Kidney (tissue), 14 donors: ENCODE data around the gene HS1BP3. TPM values are rescaled to one million over a fixed set of nuclear protein-coding genes. Genes with fewer than 3 reads are reported as not detected.

Source experiments
- DNase-seq, 5 donors: peaks; one replicate each; pipeline ENCODE4 v3.0.0-alpha.2; 2013 to 2020
- FAIRE-seq: peaks from 2 replicates; lab custom pipeline; 2012; peaks lifted over from hg19 to GRCh38; lab: Jason Lieb, UNC
- H3K27ac ChIP-seq, 2 donors: one replicate each; pipeline ENCODE4 v1.7.0; 2013; ENCODE audit warnings: low read depth in 2 of 2, low read length in 2 of 2, inconsistent platforms in 1 of 2
- H3K27me3 ChIP-seq: one replicate; pipeline ENCODE4 v1.7.1; 2013; ENCODE audit warnings: low read length, inconsistent platforms; ENCODE audit not compliant: control insufficient read depth, insufficient read depth
- H3K36me3 ChIP-seq, 3 donors: one replicate each; pipeline versions ENCODE4 v1.7.0 to v1.7.1; 2013; ENCODE audit warnings: low read length in 3 of 3, control low read depth in 1 of 3, inconsistent platforms in 1 of 3; ENCODE audit not compliant: insufficient read depth in 3 of 3, control insufficient read depth in 2 of 3
- H3K4me1 ChIP-seq, 3 donors: one replicate each; pipeline versions ENCODE4 v1.7.0 to v1.7.1; 2013; ENCODE audit warnings: low read length in 3 of 3, inconsistent platforms in 1 of 3, low read depth in 1 of 3; ENCODE audit not compliant: control insufficient read depth in 2 of 3, insufficient read depth in 2 of 3
- H3K4me3 ChIP-seq, 3 donors: one replicate each; pipeline versions ENCODE4 v1.7.0 to v1.8.1; 2013; ENCODE audit warnings: low read length in 3 of 3, control low read depth in 1 of 3, inconsistent platforms in 1 of 3
- H3K9ac ChIP-seq, 3 donors: one replicate each; pipeline versions ENCODE4 v1.7.0 to v1.7.1; 2013; ENCODE audit warnings: low read length in 3 of 3, control low read depth in 1 of 3, inconsistent platforms in 1 of 3
- H3K9me3 ChIP-seq, 3 donors: one replicate each; pipeline versions ENCODE4 v1.7.0 to v1.7.1; 2013; ENCODE audit warnings: low read length in 3 of 3, control low read depth in 1 of 3, inconsistent platforms in 1 of 3; ENCODE audit not compliant: control insufficient read depth in 2 of 3, insufficient read depth in 1 of 3
- CTCF ChIP-seq: IDR thresholded peaks from 3 replicates; pipeline ENCODE4 v1.5.1; 2012; ENCODE audit warnings: mild to moderate bottlenecking, moderate library complexity, borderline replicate concordance; ENCODE audit not compliant: insufficient read depth; ENCODE audit errors: extremely low read depth
- intact Hi-C: fragments of 100-400 bp; cut with DNase I; formaldehyde crosslinking; loops from one replicate; pipeline ENCODE4 v1.11.1; 2022
- polyA plus RNA-seq: library from polyadenylated mRNA; stranded (reverse); fragments of 350-450 nt; fragmentation: Illumina TruSeq; extraction: RNeasy Lipid Tissue Mini Kit (QIAGEN cat#74804); gene quantifications from one replicate; pipeline ENCODE4 v1.2.3, GENCODE V29; 2014; ENCODE audit warnings: low read depth, low replicate concordance; ENCODE audit not compliant: insufficient read depth
- total RNA-seq: library from RNA; stranded (reverse); fragmentation: NEBNext Ultra II Directional; extraction: Animal tissue kit (Norgen Biotek cat#: 25700); gene quantifications from one replicate; pipeline ENCODE4 v1.2.1, GENCODE V29; 2021
- donor health status: control.
- donor health status: control.
- donor health status: control.
- donor health status: control.
- donor health status: control.
- donor health status: DM: yes; HTN: yes; CAD: no.
- donor health status: Normal renal cell carcinoma (clear cell type).

The HS1BP3 gene
- total and polyA plus RNA-seq, 2 donors from 2014 or later: 35.5 to 37.5 TPM

DNA sequence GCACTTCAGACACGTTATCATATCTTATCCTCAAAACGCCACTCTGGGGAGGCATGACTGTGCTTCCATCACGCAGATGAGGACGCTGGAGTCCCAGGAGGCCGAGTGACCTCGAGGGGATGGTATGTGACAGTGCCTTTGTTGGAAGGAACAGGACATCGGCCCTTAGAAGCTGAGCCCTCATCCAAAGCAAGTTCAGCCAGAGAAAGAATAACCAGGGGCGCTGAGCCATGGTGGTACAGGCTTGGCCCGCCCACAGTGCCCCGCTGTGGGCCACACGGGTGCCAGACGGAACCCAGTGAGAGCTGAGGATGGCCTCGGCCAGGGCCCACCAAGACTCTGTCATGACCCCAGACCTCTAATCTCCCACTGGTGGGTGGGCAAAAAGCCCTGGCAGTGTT, 31.3 kb downstream of the HS1BP3 start:
- Histone ChIP-seq H3K36me3 (peaks cover 0 to 40% (median 16%) of the 10 kb centered on the region in 3 donors), H3K27ac (peak overlapping the region; percentile 91 to 97), H3K4me3 (no peak overlapping the region), H3K27me3 (no peaks in the 10 kb centered on the region), H3K9me3 (no peaks in the 10 kb centered on the region), H3K9ac (peak overlapping the region in 2 of 3 donors; percentile 29 to 90), H3K4me1 (peaks cover 0 to 57% (median 49%) of the 10 kb centered on the region in 3 donors)
- FAIRE-seq (no peak), DNase-seq (peak in 2 of 5 donors; percentile 30 to 70)
- TF ChIP-seq CTCF: no peak
- intact Hi-C loops: no loop called here

- Histone ChIP-seq H3K36me3 (peaks cover 0 to 35% (median 13%) of the 10 kb centered on the region in 3 donors), H3K27ac (peak overlapping the region; percentile 91 to 97), H3K9ac (peak overlapping the region in 1 of 3 donors; percentile 90), H3K27me3 (no peaks in the 10 kb centered on the region), H3K4me1 (peaks cover 0 to 62% (median 54%) of the 10 kb centered on the region in 3 donors), H3K4me3 (no peak overlapping the region), H3K9me3 (no peaks in the 10 kb centered on the region)
- no peak for TF ChIP-seq CTCF
- peak in 2 of 5 donors; percentile 41 to 82 for DNase-seq
- intact Hi-C loops: no loop called here
- no peak for FAIRE-seq
Observed at GRCh38 chr2:20618886-20619521, 31.9 kb downstream of the HS1BP3 start.

GRCh38 chr2:20618468-20618885, 32.4 kb downstream of the HS1BP3 start:
- Histone ChIP-seq H3K9ac (peak overlapping the region in 1 of 3 donors; percentile 90), H3K4me3 (no peak overlapping the region)

More at GRCh38 chr2:20618468-20618885, 32.4 kb downstream of the HS1BP3 start:
- peak overlapping the region; percentile 91 to 97 for H3K27ac ChIP-seq
- intact Hi-C loops: no loop called here
- peak in 1 of 5 donors; percentile 41 for DNase-seq
- no peak for FAIRE-seq
- no peak for TF ChIP-seq CTCF
- peaks cover 0 to 31% (median 13%) of the 10 kb centered on the region in 3 donors for H3K36me3 ChIP-seq
- H3K9me3 ChIP-seq: no peaks in the 10 kb centered on the region
- H3K4me1 ChIP-seq: peaks cover 0 to 65% (median 57%) of the 10 kb centered on the region in 3 donors
- no peaks in the 10 kb centered on the region for H3K27me3 ChIP-seq
